ENCODE measurements around the gene NGFR. TPM values are rescaled to one million over a fixed set of nuclear protein-coding genes. Genes with fewer than 3 reads are reported as not detected.

Gene NGFR
- total RNA-seq, 4 donors from 2014 or later = 1.8 to 47.9 (median 9.9) TPM

- TF ChIP-seq POLR2A (IDR thresholded peaks at IDR 0.05) = no peak
- TF ChIP-seq, protein P1, sequence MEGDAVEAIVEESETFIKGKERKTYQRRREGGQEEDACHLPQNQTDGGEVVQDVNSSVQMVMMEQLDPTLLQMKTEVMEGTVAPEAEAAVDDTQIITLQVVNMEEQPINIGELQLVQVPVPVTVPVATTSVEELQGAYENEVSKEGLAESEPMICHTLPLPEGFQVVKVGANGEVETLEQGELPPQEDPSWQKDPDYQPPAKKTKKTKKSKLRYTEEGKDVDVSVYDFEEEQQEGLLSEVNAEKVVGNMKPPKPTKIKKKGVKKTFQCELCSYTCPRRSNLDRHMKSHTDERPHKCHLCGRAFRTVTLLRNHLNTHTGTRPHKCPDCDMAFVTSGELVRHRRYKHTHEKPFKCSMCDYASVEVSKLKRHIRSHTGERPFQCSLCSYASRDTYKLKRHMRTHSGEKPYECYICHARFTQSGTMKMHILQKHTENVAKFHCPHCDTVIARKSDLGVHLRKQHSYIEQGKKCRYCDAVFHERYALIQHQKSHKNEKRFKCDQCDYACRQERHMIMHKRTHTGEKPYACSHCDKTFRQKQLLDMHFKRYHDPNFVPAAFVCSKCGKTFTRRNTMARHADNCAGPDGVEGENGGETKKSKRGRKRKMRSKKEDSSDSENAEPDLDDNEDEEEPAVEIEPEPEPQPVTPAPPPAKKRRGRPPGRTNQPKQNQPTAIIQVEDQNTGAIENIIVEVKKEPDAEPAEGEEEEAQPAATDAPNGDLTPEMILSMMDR (IDR thresholded peaks at IDR 0.05) = no peak
- intact Hi-C loops (cut with DNase I; ENCODE audit: low total_unique reads) = no loop called here
- no peak overlapping the region for H3K27ac ChIP-seq
- H3K36me3 ChIP-seq = no peaks in the 10 kb centered on the region
- H3K9me3 ChIP-seq = no peaks in the 10 kb centered on the region
- H3K4me1 ChIP-seq = peaks cover 16 to 27% of the 10 kb centered on the region in 2 donors
- H3K4me3 ChIP-seq = no peak overlapping the region
- peak in 1 of 2 donors; percentile 7 for DNase-seq
- no peaks in the 10 kb centered on the region for H3K27me3 ChIP-seq
These were observed 23.4 kb downstream of the NGFR start for GRCh38 chr17:49518346-49519078.

DNA sequence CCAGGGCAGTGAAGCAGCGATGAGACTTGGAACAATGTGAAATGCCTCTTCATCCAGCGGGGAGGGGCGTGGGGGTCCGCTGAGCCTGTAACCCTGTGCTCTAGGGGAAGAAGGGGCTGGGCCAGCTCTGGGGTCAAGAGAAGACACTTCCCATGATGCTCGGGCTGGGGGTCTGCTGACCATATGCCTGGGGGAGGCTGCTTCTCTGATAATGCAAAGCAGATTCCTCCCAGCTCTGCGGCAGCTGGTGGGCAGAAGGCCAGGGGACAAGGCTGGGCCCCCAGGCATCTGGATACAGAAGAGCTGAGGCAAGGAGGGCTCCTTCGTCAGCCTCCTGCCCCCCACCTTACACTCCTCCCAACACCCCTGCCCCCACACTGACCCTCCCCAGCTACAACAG lies 24.7 kb downstream of the NGFR start:
- Histone ChIP-seq H3K27ac (peak overlapping the region; percentile 36 to 58), H3K9me3 (no peaks in the 10 kb centered on the region), H3K4me1 (peaks cover 11 to 21% of the 10 kb centered on the region in 2 donors), H3K36me3 (no peaks in the 10 kb centered on the region), H3K4me3 (no peak overlapping the region), H3K27me3 (no peaks in the 10 kb centered on the region)
- peak in 1 of 2 donors; percentile 73 for DNase-seq
- no peak for TF ChIP-seq POLR2A (IDR thresholded peaks at IDR 0.05)
- TF ChIP-seq, protein P1 (IDR thresholded peaks at IDR 0.05) = no peak
- intact Hi-C loops (cut with DNase I; ENCODE audit: low total_unique reads) = no loop called here

GRCh38 chr17:49520386-49521087 lies 25.4 kb downstream of the NGFR start:
- H3K27ac ChIP-seq = peak overlapping the region; percentile 58 to 71
- no peak overlapping the region for H3K4me3 ChIP-seq
- intact Hi-C loops (cut with DNase I; ENCODE audit: low total_unique reads) = no loop called here
- peaks cover 8 to 16% of the 10 kb centered on the region in 2 donors for H3K4me1 ChIP-seq
- DNase-seq = peak in 1 of 2 donors; percentile 23
- H3K27me3 ChIP-seq = no peaks in the 10 kb centered on the region
- H3K36me3 ChIP-seq = no peaks in the 10 kb centered on the region
- no peaks in the 10 kb centered on the region for H3K9me3 ChIP-seq
- TF ChIP-seq, protein P1 (IDR thresholded peaks at IDR 0.05) = no peak
- no peak for TF ChIP-seq POLR2A (IDR thresholded peaks at IDR 0.05)

- Histone ChIP-seq H3K9me3 (no peaks in the 10 kb centered on the region), H3K27me3 (no peaks in the 10 kb centered on the region), H3K27ac (peak overlapping the region; percentile 58 to 71), H3K36me3 (no peaks in the 10 kb centered on the region), H3K4me3 (no peak overlapping the region), H3K4me1 (peaks cover 3 to 16% of the 10 kb centered on the region in 2 donors)
- no peak for DNase-seq
- TF ChIP-seq, protein P1 (IDR thresholded peaks at IDR 0.05) = no peak
- TF ChIP-seq POLR2A (IDR thresholded peaks at IDR 0.05) = no peak
- intact Hi-C loops (cut with DNase I; ENCODE audit: low total_unique reads) = no loop called here
These were observed 26.0 kb downstream of the NGFR start for GRCh38 chr17:49521088-49521450.
